Liver (tissue), 3 donors: ENCODE data around the gene GM2A.

ENCODE experiments used
- TAF1 ChIP-seq: conservative IDR thresholded peaks from 2 replicates; pipeline ENCODE4 v1.6.1; 2016; ENCODE audit warnings: antibody characterized with exemption, mild to moderate bottlenecking
- TF ChIP-seq, protein P1 (sequence below): IDR thresholded peaks from 2 replicates; pipeline ENCODE4 v1.6.1; 2016; ENCODE audit warnings: antibody characterized with exemption, mild to moderate bottlenecking
- TF ChIP-seq, protein P2 (sequence below): fragments of 150-350 bp; IDR thresholded peaks from 2 replicates; pipeline ENCODE4 v1.5.1; 2017; ENCODE audit warnings: improper control_type of control experiment, low read depth, low read length; ENCODE audit not compliant: missing input control
- donor health status: healthy.
- donor health status: healthy.

DNA sequence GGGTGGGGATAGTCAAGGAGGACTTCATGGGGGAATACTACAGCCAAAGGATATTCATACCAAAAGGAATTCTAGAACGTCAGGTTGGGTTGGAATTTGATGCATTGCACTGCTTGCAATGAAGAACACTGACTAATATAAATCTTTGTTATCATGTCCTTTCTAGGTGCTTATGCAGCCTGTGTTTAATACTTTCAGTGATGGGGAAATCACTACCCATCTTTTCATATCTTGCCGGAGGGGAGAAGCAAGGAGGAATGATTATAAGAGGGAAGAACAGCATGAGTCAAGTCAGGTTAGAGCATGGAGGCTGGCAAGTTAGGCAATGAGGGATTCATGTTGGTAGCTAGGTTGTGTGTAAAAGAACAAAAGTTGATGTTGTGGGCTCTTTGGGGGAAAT, 24.0 kb upstream of the GM2A start:
- TF ChIP-seq, protein P1, sequence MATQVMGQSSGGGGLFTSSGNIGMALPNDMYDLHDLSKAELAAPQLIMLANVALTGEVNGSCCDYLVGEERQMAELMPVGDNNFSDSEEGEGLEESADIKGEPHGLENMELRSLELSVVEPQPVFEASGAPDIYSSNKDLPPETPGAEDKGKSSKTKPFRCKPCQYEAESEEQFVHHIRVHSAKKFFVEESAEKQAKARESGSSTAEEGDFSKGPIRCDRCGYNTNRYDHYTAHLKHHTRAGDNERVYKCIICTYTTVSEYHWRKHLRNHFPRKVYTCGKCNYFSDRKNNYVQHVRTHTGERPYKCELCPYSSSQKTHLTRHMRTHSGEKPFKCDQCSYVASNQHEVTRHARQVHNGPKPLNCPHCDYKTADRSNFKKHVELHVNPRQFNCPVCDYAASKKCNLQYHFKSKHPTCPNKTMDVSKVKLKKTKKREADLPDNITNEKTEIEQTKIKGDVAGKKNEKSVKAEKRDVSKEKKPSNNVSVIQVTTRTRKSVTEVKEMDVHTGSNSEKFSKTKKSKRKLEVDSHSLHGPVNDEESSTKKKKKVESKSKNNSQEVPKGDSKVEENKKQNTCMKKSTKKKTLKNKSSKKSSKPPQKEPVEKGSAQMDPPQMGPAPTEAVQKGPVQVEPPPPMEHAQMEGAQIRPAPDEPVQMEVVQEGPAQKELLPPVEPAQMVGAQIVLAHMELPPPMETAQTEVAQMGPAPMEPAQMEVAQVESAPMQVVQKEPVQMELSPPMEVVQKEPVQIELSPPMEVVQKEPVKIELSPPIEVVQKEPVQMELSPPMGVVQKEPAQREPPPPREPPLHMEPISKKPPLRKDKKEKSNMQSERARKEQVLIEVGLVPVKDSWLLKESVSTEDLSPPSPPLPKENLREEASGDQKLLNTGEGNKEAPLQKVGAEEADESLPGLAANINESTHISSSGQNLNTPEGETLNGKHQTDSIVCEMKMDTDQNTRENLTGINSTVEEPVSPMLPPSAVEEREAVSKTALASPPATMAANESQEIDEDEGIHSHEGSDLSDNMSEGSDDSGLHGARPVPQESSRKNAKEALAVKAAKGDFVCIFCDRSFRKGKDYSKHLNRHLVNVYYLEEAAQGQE, result no peak
- no peak for TF ChIP-seq TAF1
- TF ChIP-seq, protein P2, sequence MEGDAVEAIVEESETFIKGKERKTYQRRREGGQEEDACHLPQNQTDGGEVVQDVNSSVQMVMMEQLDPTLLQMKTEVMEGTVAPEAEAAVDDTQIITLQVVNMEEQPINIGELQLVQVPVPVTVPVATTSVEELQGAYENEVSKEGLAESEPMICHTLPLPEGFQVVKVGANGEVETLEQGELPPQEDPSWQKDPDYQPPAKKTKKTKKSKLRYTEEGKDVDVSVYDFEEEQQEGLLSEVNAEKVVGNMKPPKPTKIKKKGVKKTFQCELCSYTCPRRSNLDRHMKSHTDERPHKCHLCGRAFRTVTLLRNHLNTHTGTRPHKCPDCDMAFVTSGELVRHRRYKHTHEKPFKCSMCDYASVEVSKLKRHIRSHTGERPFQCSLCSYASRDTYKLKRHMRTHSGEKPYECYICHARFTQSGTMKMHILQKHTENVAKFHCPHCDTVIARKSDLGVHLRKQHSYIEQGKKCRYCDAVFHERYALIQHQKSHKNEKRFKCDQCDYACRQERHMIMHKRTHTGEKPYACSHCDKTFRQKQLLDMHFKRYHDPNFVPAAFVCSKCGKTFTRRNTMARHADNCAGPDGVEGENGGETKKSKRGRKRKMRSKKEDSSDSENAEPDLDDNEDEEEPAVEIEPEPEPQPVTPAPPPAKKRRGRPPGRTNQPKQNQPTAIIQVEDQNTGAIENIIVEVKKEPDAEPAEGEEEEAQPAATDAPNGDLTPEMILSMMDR, result no peak
